Putamen (tissue), 1 donor: ENCODE data around the gene ZMYM4.

Source experiments
- DNase-seq: peaks from one replicate; pipeline ENCODE4 v3.0.0-alpha.2; 2016; ENCODE audit warnings: low spot score

ZMYM4 gene

GRCh38 chr1:35406103-35406502 lies 137.6 kb downstream of the ZMYM4 start:
- no peak for DNase-seq

GRCh38 chr1:35407743-35408142 lies 139.2 kb downstream of the ZMYM4 start:
- DNase-seq, result no peak

- no peak for DNase-seq
These were observed 140.4 kb downstream of the ZMYM4 start for GRCh38 chr1:35408925-35409324.

GRCh38 chr1:35426097-35426586 lies 157.6 kb downstream of the ZMYM4 start:
- DNase-seq, result no peak

- no peak for DNase-seq
These were observed 159.9 kb downstream of the ZMYM4 start for GRCh38 chr1:35428360-35428759.

- DNase-seq, result no peak
These were observed 162.3 kb downstream of the ZMYM4 start for GRCh38 chr1:35430762-35431161.

GRCh38 chr1:35431173-35431599 lies 162.7 kb downstream of the ZMYM4 start:
- no peak for DNase-seq

GRCh38 chr1:35432231-35432630 lies 163.7 kb downstream of the ZMYM4 start:
- peak; percentile 32 for DNase-seq

- DNase-seq, result no peak
These were observed 165.2 kb downstream of the ZMYM4 start for GRCh38 chr1:35433714-35434113.

- no peak for DNase-seq
These were observed 166.2 kb downstream of the ZMYM4 start for GRCh38 chr1:35434703-35435102.

- no peak for DNase-seq
These were observed 167.6 kb downstream of the ZMYM4 start for GRCh38 chr1:35436078-35436477.

- DNase-seq, result peak; percentile 58
These were observed 168.7 kb downstream of the ZMYM4 start for GRCh38 chr1:35437200-35437599.

GRCh38 chr1:35439626-35440025 lies 171.1 kb downstream of the ZMYM4 start:
- no peak for DNase-seq

- DNase-seq, result no peak
These were observed 173.5 kb downstream of the ZMYM4 start for GRCh38 chr1:35441926-35442579.

GRCh38 chr1:35442734-35443133 lies 174.2 kb downstream of the ZMYM4 start:
- DNase-seq, result no peak

GRCh38 chr1:35443768-35444518 lies 175.4 kb downstream of the ZMYM4 start:
- no peak for DNase-seq

GRCh38 chr1:35444519-35444774 lies 175.9 kb downstream of the ZMYM4 start:
- no peak for DNase-seq

- DNase-seq, result no peak
These were observed 178.8 kb downstream of the ZMYM4 start for GRCh38 chr1:35447278-35447677.

GRCh38 chr1:35448344-35448801 lies 179.9 kb downstream of the ZMYM4 start:
- peak; percentile 47 for DNase-seq

- DNase-seq, result no peak
These were observed 181.0 kb downstream of the ZMYM4 start for GRCh38 chr1:35449334-35450008.

- DNase-seq, result peak; percentile 81
These were observed 182.6 kb downstream of the ZMYM4 start for GRCh38 chr1:35451125-35451528.

- DNase-seq, result peak; percentile 48
These were observed 183.7 kb downstream of the ZMYM4 start for GRCh38 chr1:35452106-35452774.
